ENCODE data around the gene VPS13D. TPM values are rescaled to one million over a fixed set of nuclear protein-coding genes. Genes with fewer than 3 reads are reported as not detected.
A peak's percentile ranks its signal among the peaks of the same experiment; 100 is the strongest.

The VPS13D gene
- total and polyA plus RNA-seq, 11 donors = 32.1 to 301 (median 90.7) TPM

- Histone ChIP-seq H3K27me3 (no peaks in the 10 kb centered on the region), H3K36me3 (peaks cover 0 to 53% (median 23%) of the 10 kb centered on the region in 9 donors), H3K27ac (peak overlapping the region in 4 of 12 donors; percentile 5 to 81 (median 20)), H3K4me3 (no peak overlapping the region), H3K9me3 (no peaks in the 10 kb centered on the region), H3K4me1 (peaks cover 9 to 99% (median 76%) of the 10 kb centered on the region in 12 donors)
- WGBS, 4 donors = 55 to 77% (median 71%) methylated on average over 1 of the region's 1 CpG
- DNase-seq = no peak
- TF ChIP-seq POLR2A (IDR thresholded peaks at IDR 0.05) = no peak
- TF ChIP-seq, protein P1, sequence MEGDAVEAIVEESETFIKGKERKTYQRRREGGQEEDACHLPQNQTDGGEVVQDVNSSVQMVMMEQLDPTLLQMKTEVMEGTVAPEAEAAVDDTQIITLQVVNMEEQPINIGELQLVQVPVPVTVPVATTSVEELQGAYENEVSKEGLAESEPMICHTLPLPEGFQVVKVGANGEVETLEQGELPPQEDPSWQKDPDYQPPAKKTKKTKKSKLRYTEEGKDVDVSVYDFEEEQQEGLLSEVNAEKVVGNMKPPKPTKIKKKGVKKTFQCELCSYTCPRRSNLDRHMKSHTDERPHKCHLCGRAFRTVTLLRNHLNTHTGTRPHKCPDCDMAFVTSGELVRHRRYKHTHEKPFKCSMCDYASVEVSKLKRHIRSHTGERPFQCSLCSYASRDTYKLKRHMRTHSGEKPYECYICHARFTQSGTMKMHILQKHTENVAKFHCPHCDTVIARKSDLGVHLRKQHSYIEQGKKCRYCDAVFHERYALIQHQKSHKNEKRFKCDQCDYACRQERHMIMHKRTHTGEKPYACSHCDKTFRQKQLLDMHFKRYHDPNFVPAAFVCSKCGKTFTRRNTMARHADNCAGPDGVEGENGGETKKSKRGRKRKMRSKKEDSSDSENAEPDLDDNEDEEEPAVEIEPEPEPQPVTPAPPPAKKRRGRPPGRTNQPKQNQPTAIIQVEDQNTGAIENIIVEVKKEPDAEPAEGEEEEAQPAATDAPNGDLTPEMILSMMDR (IDR thresholded peaks at IDR 0.05) = no peak
- intact Hi-C loops (cut with DNase I) = no loop called here
- no peak for ATAC-seq
Observed at GRCh38 chr1:12456979-12457378, 227.1 kb downstream of the VPS13D start.

DNA sequence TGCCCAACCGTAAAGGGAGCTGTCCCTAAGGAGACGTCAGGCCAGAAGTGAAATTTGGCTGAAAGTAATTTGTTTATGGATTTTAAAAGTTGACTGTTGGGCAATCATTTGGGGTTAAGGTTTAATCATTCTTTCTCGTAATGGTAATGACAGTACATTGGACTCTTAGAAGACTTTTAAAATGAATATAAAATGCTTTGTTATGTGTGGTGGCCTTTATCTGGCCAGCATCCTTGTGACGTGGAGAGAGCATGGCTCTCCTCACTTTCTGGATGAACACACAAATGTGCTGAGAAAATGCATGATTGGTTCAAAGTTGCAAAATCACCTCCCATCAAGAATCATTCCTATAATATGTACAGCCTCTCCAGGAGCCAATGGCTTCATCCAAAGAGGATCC, 227.9 kb downstream of the VPS13D start:
- no peak for TF ChIP-seq POLR2A (IDR thresholded peaks at IDR 0.05)
- TF ChIP-seq, protein P1 (IDR thresholded peaks at IDR 0.05) = no peak
- Histone ChIP-seq H3K4me1 (peaks cover 8 to 99% (median 78%) of the 10 kb centered on the region in 12 donors), H3K27me3 (no peaks in the 10 kb centered on the region), H3K9me3 (no peaks in the 10 kb centered on the region), H3K27ac (peak overlapping the region in 6 of 12 donors; percentile 5 to 81 (median 34)), H3K4me3 (no peak overlapping the region), H3K36me3 (peaks cover 0 to 57% (median 27%) of the 10 kb centered on the region in 9 donors)
- intact Hi-C loops (cut with DNase I) = no loop called here
- DNase-seq (no peak), ATAC-seq (no peak)
- 59 to 74% (median 68%) methylated on average over 4 of the region's 4 CpGs for WGBS, 4 donors

DNA sequence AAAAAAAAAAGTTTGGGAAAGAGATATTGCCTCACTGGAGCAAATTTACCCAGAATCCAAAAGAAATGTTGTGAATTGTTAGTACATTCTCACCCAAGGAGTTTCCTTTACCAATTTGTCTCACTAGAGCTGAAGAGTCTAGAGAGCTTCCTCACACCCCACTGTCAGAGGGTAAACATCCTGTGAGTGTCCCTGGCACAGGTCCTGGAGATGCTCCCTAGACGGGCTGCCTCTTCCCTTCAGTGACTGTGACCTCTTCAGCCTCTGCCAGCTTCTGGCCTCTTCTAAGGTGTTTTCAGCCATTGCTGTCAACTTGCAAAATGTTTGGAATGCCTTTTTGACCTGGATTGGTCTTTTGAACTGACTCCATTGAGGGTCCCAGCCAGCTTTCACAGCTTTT, 228.7 kb downstream of the VPS13D start:
- 13 to 25% (median 23%) methylated on average over 1 of the region's 1 CpG for WGBS, 4 donors
- H3K36me3 ChIP-seq = peaks cover 0 to 60% (median 27%) of the 10 kb centered on the region in 9 donors
- no peaks in the 10 kb centered on the region for H3K27me3 ChIP-seq
- TF ChIP-seq, protein P1 (IDR thresholded peaks at IDR 0.05) = no peak
- TF ChIP-seq POLR2A (IDR thresholded peaks at IDR 0.05) = no peak
- peaks cover 4 to 99% (median 76%) of the 10 kb centered on the region in 12 donors for H3K4me1 ChIP-seq
- no peak for ATAC-seq
- intact Hi-C loops (cut with DNase I) = no loop called here
- no peak overlapping the region for H3K4me3 ChIP-seq
- peak overlapping the region in 7 of 12 donors; percentile 6 to 81 (median 37) for H3K27ac ChIP-seq
- H3K9me3 ChIP-seq = no peaks in the 10 kb centered on the region
- no peak for DNase-seq

DNA sequence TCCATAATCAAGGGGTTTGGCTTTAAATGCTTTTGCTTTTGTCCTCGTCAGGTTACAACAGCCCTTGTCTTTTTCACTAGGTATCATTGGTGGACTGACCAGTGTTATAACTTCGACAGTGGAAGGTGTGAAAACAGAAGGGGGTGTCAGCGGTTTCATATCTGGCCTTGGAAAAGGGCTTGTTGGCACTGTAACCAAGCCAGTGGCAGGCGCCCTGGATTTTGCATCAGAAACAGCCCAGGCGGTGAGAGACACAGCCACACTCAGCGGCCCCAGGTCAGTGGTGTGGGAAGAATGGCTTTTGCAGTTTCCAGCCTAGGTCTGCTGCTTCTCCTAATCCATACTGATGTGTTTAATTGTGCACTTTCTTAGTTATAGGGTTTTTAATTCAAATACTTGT, 230.3 kb downstream of the VPS13D start:
- Histone ChIP-seq H3K4me1 (peaks cover 4 to 99% (median 76%) of the 10 kb centered on the region in 12 donors), H3K27me3 (no peaks in the 10 kb centered on the region), H3K9me3 (no peaks in the 10 kb centered on the region), H3K36me3 (peaks cover 0 to 64% (median 27%) of the 10 kb centered on the region in 9 donors), H3K27ac (peak overlapping the region in 11 of 12 donors; percentile 51 to 89 (median 75)), H3K4me3 (no peak overlapping the region)
- TF ChIP-seq, protein P1 (IDR thresholded peaks at IDR 0.05) = no peak
- intact Hi-C loops (cut with DNase I) = no loop called here
- peak; percentile 39 to 83 (median 78) for ATAC-seq
- peak; percentile 57 to 79 (median 67) for DNase-seq
- 48 to 63% (median 59%) methylated on average over 6 of the region's 6 CpGs for WGBS, 4 donors
